ENCODE measurements around the gene NT5DC4. TPM values are rescaled to one million over a fixed set of nuclear protein-coding genes. Genes with fewer than 3 reads are reported as not detected.

The NT5DC4 gene
- total and polyA plus RNA-seq, 2 of the 8 experiments (the other 6 are each of a cell fraction or from before 2014, with no cell fraction given): not detected

DNA sequence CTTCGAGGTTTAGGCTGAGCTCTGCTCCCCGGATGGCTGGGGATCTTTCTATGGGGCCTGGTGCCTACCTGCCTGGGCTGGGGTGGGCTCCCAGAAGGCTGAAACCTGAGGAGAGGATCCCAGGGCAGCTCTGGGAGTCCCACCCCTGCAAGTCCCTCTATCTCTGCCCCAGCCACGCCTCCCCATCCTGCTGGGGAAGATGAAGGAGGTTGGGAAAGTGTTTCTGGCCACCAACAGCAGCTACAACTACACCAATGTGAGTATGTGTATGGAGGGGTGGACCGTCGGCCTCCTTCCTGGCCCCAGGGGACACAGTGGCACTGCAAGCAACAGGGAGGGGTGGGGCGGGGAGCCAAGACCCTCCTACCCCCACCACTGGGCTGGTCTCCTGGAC lies 2.7 kb downstream of the NT5DC4 start:
- Histone ChIP-seq H2BK20ac (ENCODE audit: low read length) (no peak overlapping the region), H2AK5ac (ENCODE audit: low read depth, low read length) (no peak overlapping the region), H4K20me1 (replicated peaks in 1 of 2; ENCODE audit: control insufficient read depth in 1 of 2, insufficient read depth in 2 of 2, low read length in 2 of 2) (no peaks in the 10 kb centered on the region), H2BK5ac (ENCODE audit: low read depth, low read length) (no peak overlapping the region), H4K5ac (ENCODE audit: insufficient read length, low read depth, low read length) (no peak overlapping the region), H3K4me1 (replicated peaks in 1 of 4; ENCODE audit: control insufficient read depth in 3 of 4, insufficient read depth in 4 of 4, low read length in 3 of 4) (no peaks in the 10 kb centered on the region; a peak in 2 of 7 replicates), H4K91ac (replicated peaks; ENCODE audit: insufficient read length, low read length) (no peak overlapping the region), H3K79me2 (ENCODE audit: control insufficient read depth in 1 of 2, insufficient read depth in 2 of 2, low read length in 2 of 2) (no peaks in the 10 kb centered on the region), H3K56ac (replicated peaks; ENCODE audit: insufficient read length, low read depth, low read length) (no peak overlapping the region), H3K36me3 (ENCODE audit: control insufficient read depth in 2 of 4, insufficient read depth in 4 of 4, low read length in 3 of 4) (no peaks in the 10 kb centered on the region), H3K4me3 (ENCODE audit: extremely low read depth in 1 of 4, insufficient read depth in 2 of 4, low read depth in 3 of 4, low read length in 4 of 4) (no peak overlapping the region), H4K8ac (ENCODE audit: extremely low read depth, insufficient read depth, low read length) (no peak overlapping the region), H3K79me1 (ENCODE audit: low read depth, low read length) (no peaks in the 10 kb centered on the region), H3K27me3 (replicated peaks in 1 of 4; ENCODE audit: control insufficient read depth in 3 of 4, extremely low read depth in 1 of 4, insufficient read depth in 3 of 4, low read length in 3 of 4) (no peaks in the 10 kb centered on the region), H3K23ac (ENCODE audit: insufficient read length) (no peak overlapping the region), H2AFZ (ENCODE audit: low read length) (no peak overlapping the region), H3K14ac (ENCODE audit: insufficient read length) (no peak overlapping the region), H3K4ac (replicated peaks; ENCODE audit: insufficient read length, low read depth, low read length) (no peak overlapping the region), H3K23me2 (ENCODE audit: low read depth, low read length) (no peaks in the 10 kb centered on the region), H3K18ac (ENCODE audit: extremely low read depth, low read length) (no peak overlapping the region), H3K9me3 (ENCODE audit: insufficient read depth in 2 of 2, low read depth in 1 of 2, low read length in 1 of 2) (no peaks in the 10 kb centered on the region), H3K9ac (replicated peaks in 1 of 4; ENCODE audit: extremely low read depth in 1 of 4, low read depth in 3 of 4, low read length in 3 of 4) (no peak overlapping the region), H3K4me2 (ENCODE audit: insufficient read depth in 1 of 2, low read depth in 2 of 2, low read length in 2 of 2) (no peak overlapping the region), H2BK15ac (ENCODE audit: low read length) (no peak overlapping the region), H3K27ac (ENCODE audit: low read depth, low read length) (no peak overlapping the region), H2BK120ac (replicated peaks; ENCODE audit: low read depth, low read length) (no peak overlapping the region), H2BK12ac (ENCODE audit: low read depth, low read length) (no peak overlapping the region)
- no peak for FAIRE-seq
- no peak for DNase-seq (ENCODE audit: low read depth in 1 of 2, low spot score in 2 of 2)
- 87% methylated on average over 4 of the region's 6 CpGs; no CpG with 5 or more reads in 1 of the 2 experiments for WGBS, 2 experiments (ENCODE audit: extremely low coverage in 1 of 2, insufficient coverage in 1 of 2, insufficient read length in 1 of 2, insufficient replicate concordance in 2 of 2, low coverage in 1 of 2, low lambda C conversion rate in 2 of 2, missing lambda C conversion rate in 1 of 2)
- POLR2A ChIA-PET (ENCODE audit: partially characterized antibody): no interaction called here
- CTCF ChIA-PET (ENCODE audit: partially characterized antibody): interaction anchor here (0.8 to 10.5 kb wide), 12 partner anchors 18 to 162 kb away, joined by 3 to 185 read pairs (median 12); partner anchors contain the start of gene CHCHD5
- TF ChIP-seq BRCA1 (IDR thresholded peaks at IDR 0.05; ENCODE audit: low read depth, low read length): no peak
- no peak for TF ChIP-seq ASH2L (IDR thresholded peaks at IDR 0.05; ENCODE audit: low read length)
- TF ChIP-seq, protein P1, sequence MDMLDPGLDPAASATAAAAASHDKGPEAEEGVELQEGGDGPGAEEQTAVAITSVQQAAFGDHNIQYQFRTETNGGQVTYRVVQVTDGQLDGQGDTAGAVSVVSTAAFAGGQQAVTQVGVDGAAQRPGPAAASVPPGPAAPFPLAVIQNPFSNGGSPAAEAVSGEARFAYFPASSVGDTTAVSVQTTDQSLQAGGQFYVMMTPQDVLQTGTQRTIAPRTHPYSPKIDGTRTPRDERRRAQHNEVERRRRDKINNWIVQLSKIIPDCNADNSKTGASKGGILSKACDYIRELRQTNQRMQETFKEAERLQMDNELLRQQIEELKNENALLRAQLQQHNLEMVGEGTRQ (IDR thresholded peaks at IDR 0.05; ENCODE audit: low read length): no peak
- TF ChIP-seq SIX5 (IDR thresholded peaks at IDR 0.05; ENCODE audit: low read depth, low read length): no peak
- TF ChIP-seq, protein P2, sequence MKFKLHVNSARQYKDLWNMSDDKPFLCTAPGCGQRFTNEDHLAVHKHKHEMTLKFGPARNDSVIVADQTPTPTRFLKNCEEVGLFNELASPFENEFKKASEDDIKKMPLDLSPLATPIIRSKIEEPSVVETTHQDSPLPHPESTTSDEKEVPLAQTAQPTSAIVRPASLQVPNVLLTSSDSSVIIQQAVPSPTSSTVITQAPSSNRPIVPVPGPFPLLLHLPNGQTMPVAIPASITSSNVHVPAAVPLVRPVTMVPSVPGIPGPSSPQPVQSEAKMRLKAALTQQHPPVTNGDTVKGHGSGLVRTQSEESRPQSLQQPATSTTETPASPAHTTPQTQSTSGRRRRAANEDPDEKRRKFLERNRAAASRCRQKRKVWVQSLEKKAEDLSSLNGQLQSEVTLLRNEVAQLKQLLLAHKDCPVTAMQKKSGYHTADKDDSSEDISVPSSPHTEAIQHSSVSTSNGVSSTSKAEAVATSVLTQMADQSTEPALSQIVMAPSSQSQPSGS (IDR thresholded peaks at IDR 0.05; ENCODE audit: low read length): no peak
- TF ChIP-seq YY1 (IDR thresholded peaks at IDR 0.05; ENCODE audit: low read depth, low read length): no peak
- no peak for TF ChIP-seq SIN3A (conservative IDR thresholded peaks at IDR 0.05 in 1 of 2, IDR thresholded peaks at IDR 0.05 in 1 of 2; ENCODE audit: low read depth in 1 of 2, low read length in 2 of 2)
- no peak for TF ChIP-seq TAF1 (IDR thresholded peaks at IDR 0.05; ENCODE audit: low read depth, low read length)
- TF ChIP-seq RBBP5 (IDR thresholded peaks at IDR 0.05; ENCODE audit: borderline replicate concordance, low read depth, low read length): no peak
- no peak for TF ChIP-seq SP4 (IDR thresholded peaks at IDR 0.05; ENCODE audit: low read length)
- TF ChIP-seq TCF12 (IDR thresholded peaks at IDR 0.05; ENCODE audit: low read depth, low read length): no peak
- no peak for TF ChIP-seq BACH1 (IDR thresholded peaks at IDR 0.05; ENCODE audit: low read length)
- no peak for TF ChIP-seq TAF7 (optimal IDR thresholded peaks at IDR 0.05; ENCODE audit: borderline replicate concordance, low read depth, low read length)

Measured in H1 (cell line).